NCI-H187 (cell line): ENCODE results near the gene IL1RAPL2.

Source experiments
- DNase-seq, 2 experiments: peaks; one replicate each; lab custom pipeline; 2025; lab: John Stamatoyannopoulos, UW

Gene IL1RAPL2

GRCh38 chrX:105464618-105465017 lies 898.6 kb downstream of the IL1RAPL2 start:
- DNase-seq = no peak

GRCh38 chrX:105468741-105469140 lies 902.7 kb downstream of the IL1RAPL2 start:
- no peak for DNase-seq

- no peak for DNase-seq
Observed at GRCh38 chrX:105471597-105471996, 905.6 kb downstream of the IL1RAPL2 start.

- DNase-seq = no peak
Observed at GRCh38 chrX:105475801-105476200, 909.8 kb downstream of the IL1RAPL2 start.

GRCh38 chrX:105477351-105477750 lies 911.4 kb downstream of the IL1RAPL2 start:
- no peak for DNase-seq

GRCh38 chrX:105480646-105481310 lies 914.8 kb downstream of the IL1RAPL2 start:
- no peak for DNase-seq

GRCh38 chrX:105483011-105483410 lies 917.0 kb downstream of the IL1RAPL2 start:
- DNase-seq = no peak

- no peak for DNase-seq
Observed at GRCh38 chrX:105488716-105489115, 922.7 kb downstream of the IL1RAPL2 start.

- no peak for DNase-seq
Observed at GRCh38 chrX:105495376-105495775, 929.4 kb downstream of the IL1RAPL2 start.

- no peak for DNase-seq
Observed at GRCh38 chrX:105502336-105502735, 936.3 kb downstream of the IL1RAPL2 start.

- no peak for DNase-seq
Observed at GRCh38 chrX:105515561-105515960, 949.6 kb downstream of the IL1RAPL2 start.

GRCh38 chrX:105526431-105526830 lies 960.4 kb downstream of the IL1RAPL2 start:
- no peak for DNase-seq

- DNase-seq = no peak
Observed at GRCh38 chrX:105527759-105528158, 961.8 kb downstream of the IL1RAPL2 start.

- no peak for DNase-seq
Observed at GRCh38 chrX:105533951-105534350, 968.0 kb downstream of the IL1RAPL2 start.

GRCh38 chrX:105543283-105543682 lies 977.3 kb downstream of the IL1RAPL2 start:
- DNase-seq = no peak

GRCh38 chrX:105550043-105550663 lies 984.2 kb downstream of the IL1RAPL2 start:
- no peak for DNase-seq

- DNase-seq = no peak
Observed at GRCh38 chrX:105552395-105552794, 986.4 kb downstream of the IL1RAPL2 start.

GRCh38 chrX:105553118-105553517 lies 987.1 kb downstream of the IL1RAPL2 start:
- no peak for DNase-seq

GRCh38 chrX:105564501-105564900 lies 998.5 kb downstream of the IL1RAPL2 start:
- DNase-seq = no peak

GRCh38 chrX:105565856-105566255 lies 999.9 kb downstream of the IL1RAPL2 start:
- DNase-seq = no peak

GRCh38 chrX:105567082-105567481 lies 1001.1 kb downstream of the IL1RAPL2 start:
- no peak for DNase-seq

- DNase-seq = no peak
Observed at GRCh38 chrX:105608745-105609144, 1042.7 kb downstream of the IL1RAPL2 start.

GRCh38 chrX:105609530-105609929 lies 1043.5 kb downstream of the IL1RAPL2 start:
- no peak for DNase-seq

- DNase-seq = no peak
Observed at GRCh38 chrX:105610411-105610810, 1044.4 kb downstream of the IL1RAPL2 start.
